Nephron progenitor cell (in vitro differentiated cells): ENCODE measurements around the gene SPPL3.

Experiments
- DNase-seq: peaks from one replicate; pipeline ENCODE4 v3.0.0; 2021
- H3K27ac Mint-ChIP-seq: 2 replicates; pipeline ENCODE4 v1.8.0; 2021; ENCODE audit warnings: mild to moderate bottlenecking, moderate library complexity, mixed read lengths
- H3K27me3 Mint-ChIP-seq: 2 replicates; pipeline ENCODE4 v1.8.0; 2021; ENCODE audit warnings: mild to moderate bottlenecking, low read depth, mixed read lengths; ENCODE audit not compliant: poor library complexity
- H3K36me3 Mint-ChIP-seq: 2 replicates; pipeline ENCODE4 v1.8.0; 2021; ENCODE audit warnings: low read depth, mixed read lengths
- H3K4me1 Mint-ChIP-seq: 2 replicates; pipeline ENCODE4 v1.8.0; 2021; ENCODE audit warnings: mixed read lengths
- H3K4me3 Mint-ChIP-seq: 2 replicates; pipeline ENCODE4 v1.8.0; 2021; ENCODE audit warnings: mild to moderate bottlenecking, moderate library complexity, mixed read lengths
- H3K9me3 Mint-ChIP-seq: 2 replicates; pipeline ENCODE4 v1.8.0; 2021; ENCODE audit warnings: mild to moderate bottlenecking, moderate library complexity, mixed read lengths
- CTCF ChIP-seq: fragments of 200-600 bp; sonication (generic); IDR thresholded peaks from 2 replicates; pipeline ENCODE4 v1.5.0; 2021; ENCODE audit warnings: antibody characterized with exemption

Gene SPPL3

GRCh38 chr12:120741476-120742421 is 162.4 kb downstream of the SPPL3 start:
- peaks cover 17% of the 10 kb centered on the region for H3K4me1 Mint-ChIP-seq
- no peak overlapping the region for H3K27ac Mint-ChIP-seq
- H3K27me3 Mint-ChIP-seq = peaks cover 3% of the 10 kb centered on the region
- no peak for TF ChIP-seq CTCF
- no peaks in the 10 kb centered on the region for H3K9me3 Mint-ChIP-seq
- no peak for DNase-seq
- no peaks in the 10 kb centered on the region for H3K36me3 Mint-ChIP-seq
- H3K4me3 Mint-ChIP-seq = no peak overlapping the region

GRCh38 chr12:120740871-120741270 is 163.3 kb downstream of the SPPL3 start:
- H3K9me3 Mint-ChIP-seq = no peaks in the 10 kb centered on the region
- no peaks in the 10 kb centered on the region for H3K36me3 Mint-ChIP-seq
- no peak for DNase-seq
- no peaks in the 10 kb centered on the region for H3K27me3 Mint-ChIP-seq
- peaks cover 13% of the 10 kb centered on the region for H3K4me1 Mint-ChIP-seq
- TF ChIP-seq CTCF = no peak
- no peak overlapping the region for H3K4me3 Mint-ChIP-seq
- H3K27ac Mint-ChIP-seq = no peak overlapping the region

GRCh38 chr12:120739821-120740613 is 164.1 kb downstream of the SPPL3 start:
- DNase-seq = no peak
- Mint-ChIP-seq H3K27ac (no peak overlapping the region), H3K36me3 (no peaks in the 10 kb centered on the region), H3K27me3 (no peaks in the 10 kb centered on the region), H3K4me1 (peaks cover 5% of the 10 kb centered on the region), H3K4me3 (no peak overlapping the region), H3K9me3 (no peaks in the 10 kb centered on the region)
- TF ChIP-seq CTCF = no peak

- no peak for DNase-seq
- no peak overlapping the region for H3K27ac Mint-ChIP-seq
- H3K4me1 Mint-ChIP-seq = no peaks in the 10 kb centered on the region
- no peak for TF ChIP-seq CTCF
- peaks cover 2% of the 10 kb centered on the region for H3K9me3 Mint-ChIP-seq
- H3K4me3 Mint-ChIP-seq = no peak overlapping the region
- H3K27me3 Mint-ChIP-seq = no peaks in the 10 kb centered on the region
- H3K36me3 Mint-ChIP-seq = peaks cover 3% of the 10 kb centered on the region
These were observed 165.0 kb downstream of the SPPL3 start for GRCh38 chr12:120739031-120739762.

- H3K4me3 Mint-ChIP-seq = no peak overlapping the region
- peaks cover 11% of the 10 kb centered on the region for H3K36me3 Mint-ChIP-seq
- H3K27ac Mint-ChIP-seq = no peak overlapping the region
- H3K9me3 Mint-ChIP-seq = peaks cover 9% of the 10 kb centered on the region
- no peaks in the 10 kb centered on the region for H3K27me3 Mint-ChIP-seq
- DNase-seq = no peak
- H3K4me1 Mint-ChIP-seq = no peaks in the 10 kb centered on the region
- no peak for TF ChIP-seq CTCF
These were observed 165.7 kb downstream of the SPPL3 start for GRCh38 chr12:120738252-120739030.
